Measurements from ENCODE around the gene MYL7. TPM values are rescaled to one million over a fixed set of nuclear protein-coding genes. Genes with fewer than 3 reads are reported as not detected.
A peak's percentile ranks its signal among the peaks of the same experiment; 100 is the strongest.
"Not testable (repeated sequence)": the region's sequence is repeated elsewhere in the genome, so short reads cannot be mapped to it uniquely, and the experiment has no call there.

The MYL7 gene
- total RNA-seq, 1 donor from 2014 or later = 11.4 TPM

DNA sequence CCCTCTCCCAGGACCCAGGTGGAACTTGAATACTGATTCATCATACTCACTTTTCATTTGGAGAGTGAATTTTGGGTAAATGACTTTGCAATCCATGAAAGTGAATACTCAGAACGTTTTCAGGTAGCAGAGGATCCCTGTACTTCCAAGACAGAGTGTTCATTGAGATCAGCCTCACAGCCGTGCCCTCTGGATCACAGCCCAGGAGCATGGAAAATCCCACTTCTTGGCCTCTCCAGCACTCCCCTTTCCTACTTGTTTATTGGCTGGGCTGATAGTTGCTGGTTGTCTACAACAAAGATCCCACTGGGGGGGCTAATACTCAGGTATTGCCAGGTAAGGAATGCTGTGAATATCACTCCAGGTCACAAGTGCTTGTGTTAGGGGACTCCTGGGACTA lies 42.3 kb upstream of the MYL7 start:
- no peaks in the 10 kb centered on the region for H3K4me1 Mint-ChIP-seq
- H3K36me3 Mint-ChIP-seq = no peaks in the 10 kb centered on the region
- peaks cover 16% of the 10 kb centered on the region for H3K27me3 Mint-ChIP-seq (ENCODE audit: low read depth)
- peaks cover 11% of the 10 kb centered on the region for H3K9me3 Mint-ChIP-seq
- no peak overlapping the region for H3K4me3 Mint-ChIP-seq
- no peak for DNase-seq (ENCODE audit: low spot score in 2 of 2, unreplicated experiment in 2 of 2)
- no peak overlapping the region for H3K27ac Mint-ChIP-seq
- TF ChIP-seq, protein P1, sequence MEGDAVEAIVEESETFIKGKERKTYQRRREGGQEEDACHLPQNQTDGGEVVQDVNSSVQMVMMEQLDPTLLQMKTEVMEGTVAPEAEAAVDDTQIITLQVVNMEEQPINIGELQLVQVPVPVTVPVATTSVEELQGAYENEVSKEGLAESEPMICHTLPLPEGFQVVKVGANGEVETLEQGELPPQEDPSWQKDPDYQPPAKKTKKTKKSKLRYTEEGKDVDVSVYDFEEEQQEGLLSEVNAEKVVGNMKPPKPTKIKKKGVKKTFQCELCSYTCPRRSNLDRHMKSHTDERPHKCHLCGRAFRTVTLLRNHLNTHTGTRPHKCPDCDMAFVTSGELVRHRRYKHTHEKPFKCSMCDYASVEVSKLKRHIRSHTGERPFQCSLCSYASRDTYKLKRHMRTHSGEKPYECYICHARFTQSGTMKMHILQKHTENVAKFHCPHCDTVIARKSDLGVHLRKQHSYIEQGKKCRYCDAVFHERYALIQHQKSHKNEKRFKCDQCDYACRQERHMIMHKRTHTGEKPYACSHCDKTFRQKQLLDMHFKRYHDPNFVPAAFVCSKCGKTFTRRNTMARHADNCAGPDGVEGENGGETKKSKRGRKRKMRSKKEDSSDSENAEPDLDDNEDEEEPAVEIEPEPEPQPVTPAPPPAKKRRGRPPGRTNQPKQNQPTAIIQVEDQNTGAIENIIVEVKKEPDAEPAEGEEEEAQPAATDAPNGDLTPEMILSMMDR (IDR thresholded peaks at IDR 0.05; ENCODE audit: unreplicated experiment) = no peak

DNA sequence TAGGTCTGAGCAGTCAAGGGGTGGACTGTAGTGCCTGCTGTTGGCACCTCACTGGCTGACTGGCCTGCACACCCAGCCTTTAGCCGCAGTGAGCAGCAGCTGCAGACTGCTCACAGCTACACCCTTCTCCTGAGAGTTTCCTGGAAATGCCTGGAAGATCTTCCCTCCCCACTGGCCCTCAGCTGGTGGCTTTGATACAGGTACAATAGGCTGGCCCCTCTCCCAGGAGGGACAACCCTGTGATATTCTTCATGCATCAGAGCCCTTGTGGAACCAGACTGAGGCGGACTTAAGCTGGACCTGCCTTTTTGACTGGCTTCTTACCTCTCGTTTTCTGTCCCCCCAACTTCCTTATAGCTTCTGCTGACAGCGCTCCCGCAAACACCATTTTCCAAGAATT lies 41.7 kb upstream of the MYL7 start:
- H3K9me3 Mint-ChIP-seq = peaks cover 11% of the 10 kb centered on the region

DNA sequence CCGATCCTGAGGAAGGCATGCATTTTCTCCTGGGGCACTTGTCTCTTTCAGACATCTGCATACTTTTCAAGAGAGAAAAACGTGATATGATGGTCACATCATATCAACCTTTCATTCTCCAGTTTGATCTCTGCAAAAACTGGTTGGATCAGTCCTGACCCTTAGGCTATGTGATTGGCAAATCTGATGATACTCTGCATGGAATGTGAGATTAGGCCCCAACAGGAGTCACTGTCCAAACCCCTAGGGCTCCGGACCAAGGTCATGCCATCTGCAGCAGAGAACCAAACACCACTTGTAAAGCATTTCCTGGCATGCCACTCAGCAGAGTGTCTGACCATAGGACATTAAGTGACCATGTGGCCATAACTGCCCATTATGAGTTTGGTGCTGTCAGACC lies 39.5 kb upstream of the MYL7 start:
- H3K4me1 Mint-ChIP-seq = no peaks in the 10 kb centered on the region
- H3K27me3 Mint-ChIP-seq (ENCODE audit: low read depth) = peaks cover 29% of the 10 kb centered on the region
- no peak overlapping the region for H3K27ac Mint-ChIP-seq
- peaks cover 11% of the 10 kb centered on the region for H3K9me3 Mint-ChIP-seq
- no peak for DNase-seq (ENCODE audit: low spot score in 2 of 2, unreplicated experiment in 2 of 2)
- H3K4me3 Mint-ChIP-seq = no peak overlapping the region
- no peaks in the 10 kb centered on the region for H3K36me3 Mint-ChIP-seq
- TF ChIP-seq, protein P1 (IDR thresholded peaks at IDR 0.05; ENCODE audit: unreplicated experiment) = no peak

More for the DNA sequence above, 41.7 kb upstream of the MYL7 start:
- TF ChIP-seq, protein P1 (IDR thresholded peaks at IDR 0.05; ENCODE audit: unreplicated experiment) = no peak
- H3K4me3 Mint-ChIP-seq = no peak overlapping the region
- no peaks in the 10 kb centered on the region for H3K36me3 Mint-ChIP-seq
- H3K27ac Mint-ChIP-seq = no peak overlapping the region
- no peak for DNase-seq (ENCODE audit: low spot score in 2 of 2, unreplicated experiment in 2 of 2)
- no peaks in the 10 kb centered on the region for H3K4me1 Mint-ChIP-seq
- peaks cover 18% of the 10 kb centered on the region for H3K27me3 Mint-ChIP-seq (ENCODE audit: low read depth)

DNA sequence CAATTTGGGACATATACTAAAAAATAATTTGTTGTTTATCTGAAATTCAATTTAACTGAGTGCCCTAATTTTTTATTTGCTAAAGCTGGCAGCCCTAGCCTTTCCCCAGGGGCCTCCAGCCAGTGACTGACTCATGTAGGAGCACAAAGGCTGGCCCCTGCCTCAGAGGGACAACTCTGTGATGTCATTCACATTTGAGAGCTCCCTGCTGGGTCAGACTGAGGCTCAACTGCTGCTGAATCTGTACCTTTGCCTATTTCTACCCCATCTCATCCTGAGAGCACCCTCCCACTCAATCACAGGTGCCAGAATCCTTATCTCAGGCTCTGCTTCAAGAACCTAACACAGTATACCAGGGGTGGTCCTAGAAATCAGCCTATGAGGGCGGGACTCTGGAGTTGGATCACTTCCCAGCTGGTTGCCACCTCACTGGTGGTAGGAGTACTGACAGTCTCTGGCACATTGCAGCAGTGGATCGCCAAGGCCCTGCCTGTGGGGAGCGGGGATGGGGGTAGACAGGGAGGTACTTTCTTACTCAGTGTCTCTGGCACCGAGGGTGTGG lies 36.5 kb upstream of the MYL7 start:
- H3K4me1 Mint-ChIP-seq = no peaks in the 10 kb centered on the region
- no peaks in the 10 kb centered on the region for H3K36me3 Mint-ChIP-seq
- TF ChIP-seq, protein P1 (IDR thresholded peaks at IDR 0.05; ENCODE audit: unreplicated experiment) = no peak
- H3K9me3 Mint-ChIP-seq = peaks cover 6% of the 10 kb centered on the region
- H3K4me3 Mint-ChIP-seq = no peak overlapping the region
- DNase-seq (ENCODE audit: low spot score in 2 of 2, unreplicated experiment in 2 of 2) = peak in 1 of 2 experiments; percentile 29
- peaks cover 52% of the 10 kb centered on the region for H3K27me3 Mint-ChIP-seq (ENCODE audit: low read depth)
- H3K27ac Mint-ChIP-seq = no peak overlapping the region

DNA sequence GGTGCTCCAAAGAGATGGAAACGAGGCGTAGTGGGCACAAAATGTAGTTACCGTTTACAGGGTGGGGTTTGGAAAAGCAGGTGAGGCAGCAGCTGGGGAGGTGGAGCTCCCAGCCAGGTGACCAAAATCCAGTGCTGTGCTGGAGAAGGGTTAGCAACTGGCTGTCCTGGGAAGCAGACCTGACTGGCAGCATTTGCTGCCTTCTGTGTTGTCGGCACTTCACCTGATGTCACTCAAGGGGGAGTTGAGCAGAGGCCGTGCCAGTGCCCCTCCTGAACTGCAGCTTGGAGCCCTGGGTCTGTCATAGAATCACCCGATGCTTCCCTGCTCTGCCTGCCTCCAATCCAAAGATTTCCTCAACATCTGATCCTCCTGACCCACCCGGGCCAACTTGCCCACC lies 35.4 kb upstream of the MYL7 start:
- Mint-ChIP-seq H3K4me3 (no peak overlapping the region), H3K36me3 (no peaks in the 10 kb centered on the region), H3K27ac (no peak overlapping the region), H3K27me3 (ENCODE audit: low read depth) (peaks cover 50% of the 10 kb centered on the region), H3K4me1 (no peaks in the 10 kb centered on the region), H3K9me3 (no peaks in the 10 kb centered on the region)
- TF ChIP-seq, protein P1 (IDR thresholded peaks at IDR 0.05; ENCODE audit: unreplicated experiment) = no peak
- peak in 1 of 2 experiments; percentile 20 for DNase-seq (ENCODE audit: low spot score in 2 of 2, unreplicated experiment in 2 of 2)

DNA sequence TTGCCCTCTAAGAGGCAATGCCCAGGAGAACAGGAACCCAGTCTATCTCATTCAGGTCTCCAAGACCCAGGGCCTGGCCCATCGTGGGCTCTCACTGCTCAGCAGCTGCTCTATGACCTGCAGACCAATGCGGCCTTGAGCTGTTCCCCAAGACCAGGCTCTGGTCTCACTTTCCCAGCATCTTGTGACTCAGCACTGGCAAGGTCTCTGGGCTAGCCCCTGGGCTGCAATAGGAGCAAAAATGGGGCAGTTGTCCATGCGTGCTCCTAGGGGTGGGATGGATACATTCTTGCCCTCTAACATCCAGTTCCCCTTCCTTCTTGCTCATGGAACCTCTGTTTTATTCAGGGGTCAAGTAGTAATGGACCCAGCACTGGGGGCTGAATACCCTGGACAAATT lies 34.6 kb upstream of the MYL7 start:
- Mint-ChIP-seq H3K4me1 (no peaks in the 10 kb centered on the region), H3K27me3 (ENCODE audit: low read depth) (peaks cover 50% of the 10 kb centered on the region), H3K4me3 (no peak overlapping the region), H3K27ac (no peak overlapping the region), H3K36me3 (no peaks in the 10 kb centered on the region), H3K9me3 (peaks cover 3% of the 10 kb centered on the region)
- TF ChIP-seq, protein P1 (IDR thresholded peaks at IDR 0.05; ENCODE audit: unreplicated experiment) = no peak
- DNase-seq (ENCODE audit: low spot score in 2 of 2, unreplicated experiment in 2 of 2) = peak in 1 of 2 experiments; percentile 36

DNA sequence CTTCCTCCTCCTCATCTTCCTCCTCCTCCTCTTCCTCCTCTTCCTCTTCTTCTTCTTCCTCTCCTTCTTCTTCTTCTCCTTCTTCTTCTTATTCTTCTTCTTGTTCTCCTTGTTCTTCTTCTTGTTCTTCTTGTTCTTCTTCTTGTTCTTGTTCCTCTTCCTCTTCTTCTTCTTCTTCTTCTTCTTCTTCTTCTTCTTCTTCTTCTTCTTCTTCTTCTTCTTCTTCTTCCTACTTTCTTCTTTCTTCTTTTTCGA lies 33.5 kb upstream of the MYL7 start:
- not testable (repeated sequence) for H3K27ac Mint-ChIP-seq, H3K4me3 Mint-ChIP-seq

More for the DNA sequence above, 33.5 kb upstream of the MYL7 start:
- not testable (repeated sequence) for H3K4me1 Mint-ChIP-seq; H3K9me3 Mint-ChIP-seq; DNase-seq (ENCODE audit: low spot score in 2 of 2, unreplicated experiment in 2 of 2); H3K36me3 Mint-ChIP-seq
- H3K27me3 Mint-ChIP-seq (ENCODE audit: low read depth) = peaks cover 50% of the 10 kb centered on the region
